HG03378 (cell line): ENCODE data around the gene DCST1.

ENCODE experiments used
- ATAC-seq: cut with Tn5 transposase; IDR thresholded peaks from one replicate; pipeline ENCODE4 v1.9.1; 2021; ENCODE audit warnings: mild to moderate bottlenecking, moderate library complexity; ENCODE audit not compliant: unreplicated experiment

DCST1 gene

GRCh38 chr1:155083865-155084721 is 50.5 kb downstream of the DCST1 start:
- ATAC-seq, result no peak

- peak; percentile 64 for ATAC-seq
These were observed 51.3 kb downstream of the DCST1 start for GRCh38 chr1:155084722-155085503.

- no peak for ATAC-seq
These were observed 52.0 kb downstream of the DCST1 start for GRCh38 chr1:155085504-155086127.

- no peak for ATAC-seq
These were observed 52.6 kb downstream of the DCST1 start for GRCh38 chr1:155086128-155086741.

- no peak for ATAC-seq
These were observed 53.4 kb downstream of the DCST1 start for GRCh38 chr1:155086856-155087535.

- no peak for ATAC-seq
These were observed 57.7 kb downstream of the DCST1 start for GRCh38 chr1:155091071-155092051.

- no peak for ATAC-seq
These were observed 58.5 kb downstream of the DCST1 start for GRCh38 chr1:155092131-155092530.

GRCh38 chr1:155092641-155093040 is 59.0 kb downstream of the DCST1 start:
- ATAC-seq, result no peak

- no peak for ATAC-seq
These were observed 60.4 kb downstream of the DCST1 start for GRCh38 chr1:155093911-155094621.

- no peak for ATAC-seq
These were observed 61.0 kb downstream of the DCST1 start for GRCh38 chr1:155094622-155094948.

GRCh38 chr1:155099331-155099730 is 65.7 kb downstream of the DCST1 start:
- no peak for ATAC-seq
